Osteoblast (primary cell): ENCODE data around the gene AFF3. TPM values are rescaled to one million over a fixed set of nuclear protein-coding genes. Genes with fewer than 3 reads are reported as not detected.

Source experiments
- DNase-seq: peaks from one replicate; pipeline ENCODE4 v3.0.0; 2011; ENCODE audit warnings: low spot score, mixed read lengths; ENCODE audit not compliant: insufficient read length; ENCODE audit errors: missing footprints
- H2AFZ ChIP-seq: 2 replicates; pipeline ENCODE4 v1.6.0; 2011; ENCODE audit warnings: mild to moderate bottlenecking, low read length
- H3K27ac ChIP-seq: 2 replicates; pipeline ENCODE4 v1.5.1; 2011; ENCODE audit warnings: mild to moderate bottlenecking, low read depth, low read length, moderate library complexity
- H3K27me3 ChIP-seq: 2 replicates; pipeline ENCODE4 v1.6.0; 2012; ENCODE audit warnings: mild to moderate bottlenecking, control low read depth, inconsistent platforms, low read length, moderate library complexity; ENCODE audit not compliant: insufficient read depth
- H3K36me3 ChIP-seq: 2 replicates; pipeline ENCODE4 v1.5.1; 2011; ENCODE audit warnings: mild to moderate bottlenecking, low read length, control low read depth, moderate library complexity; ENCODE audit not compliant: insufficient read depth
- H3K4me1 ChIP-seq: 2 replicates; pipeline ENCODE4 v1.5.1; 2011; ENCODE audit warnings: mild to moderate bottlenecking, low read length, control low read depth, moderate library complexity; ENCODE audit not compliant: insufficient read depth
- H3K4me2 ChIP-seq: 2 replicates; pipeline ENCODE4 v1.6.0; 2011; ENCODE audit warnings: mild to moderate bottlenecking, low read length; ENCODE audit not compliant: insufficient read depth
- H3K4me3 ChIP-seq: fragments of 200-600 bp; sonication (generic); 3 replicates; pipeline ENCODE4 v1.5.1; 2012; ENCODE audit warnings: mild to moderate bottlenecking, low read length, inconsistent platforms; ENCODE audit not compliant: insufficient read depth
- H3K79me2 ChIP-seq: 2 replicates; pipeline ENCODE4 v1.6.0; 2012; ENCODE audit warnings: mild to moderate bottlenecking, low read length, control low read depth, inconsistent platforms; ENCODE audit not compliant: insufficient read depth
- H3K9me3 ChIP-seq: 2 replicates; pipeline ENCODE4 v1.5.1; 2011; ENCODE audit warnings: low read depth, low read length, control low read depth
- H4K20me1 ChIP-seq: 2 replicates; pipeline ENCODE4 v1.6.0; 2012; ENCODE audit warnings: mild to moderate bottlenecking, low read length, control low read depth; ENCODE audit not compliant: insufficient read depth
- CTCF ChIP-seq: IDR thresholded peaks from 2 replicates; pipeline ENCODE4 v1.5.1; 2011; ENCODE audit warnings: mild to moderate bottlenecking, low read depth, low read length, moderate library complexity; ENCODE audit errors: extremely low read depth
- total RNA-seq: library from RNA; depleted of rRNA; stranded (reverse); fragments of >200 nt; gene quantifications from 2 replicates; pipeline ENCODE4 v1.2.3, GENCODE V29; 2012

Gene AFF3
- total RNA-seq, 1 donor: 4.3 TPM

- H3K9me3 ChIP-seq: no peaks in the 10 kb centered on the region
- no peaks in the 10 kb centered on the region for H3K27me3 ChIP-seq
- no peaks in the 10 kb centered on the region for H4K20me1 ChIP-seq
- no peak overlapping the region for H3K27ac ChIP-seq
- no peaks in the 10 kb centered on the region for H3K36me3 ChIP-seq
- no peak overlapping the region for H3K4me2 ChIP-seq
- H3K4me1 ChIP-seq: no peaks in the 10 kb centered on the region
- no peak for TF ChIP-seq CTCF
- no peak overlapping the region for H3K4me3 ChIP-seq
- no peak for DNase-seq
- no peak overlapping the region for H2AFZ ChIP-seq
- no peaks in the 10 kb centered on the region for H3K79me2 ChIP-seq
Observed at GRCh38 chr2:99956232-99957030, 186.0 kb downstream of the AFF3 start.

- Histone ChIP-seq H3K4me3 (no peak overlapping the region), H3K27ac (no peak overlapping the region), H2AFZ (no peak overlapping the region), H3K36me3 (no peaks in the 10 kb centered on the region), H3K27me3 (no peaks in the 10 kb centered on the region), H3K9me3 (no peaks in the 10 kb centered on the region), H3K4me2 (no peak overlapping the region), H3K4me1 (no peaks in the 10 kb centered on the region), H3K79me2 (no peaks in the 10 kb centered on the region), H4K20me1 (no peaks in the 10 kb centered on the region)
- no peak for DNase-seq
- no peak for TF ChIP-seq CTCF
Observed at GRCh38 chr2:99953750-99954149, 188.6 kb downstream of the AFF3 start.

GRCh38 chr2:99949963-99950362 lies 192.4 kb downstream of the AFF3 start:
- H3K36me3 ChIP-seq: no peaks in the 10 kb centered on the region
- H2AFZ ChIP-seq: no peak overlapping the region
- H3K79me2 ChIP-seq: no peaks in the 10 kb centered on the region
- no peak overlapping the region for H3K4me2 ChIP-seq
- no peaks in the 10 kb centered on the region for H3K9me3 ChIP-seq
- no peak for TF ChIP-seq CTCF
- no peak overlapping the region for H3K27ac ChIP-seq
- DNase-seq: no peak
- H4K20me1 ChIP-seq: no peaks in the 10 kb centered on the region
- no peaks in the 10 kb centered on the region for H3K4me1 ChIP-seq
- H3K4me3 ChIP-seq: no peak overlapping the region
- no peaks in the 10 kb centered on the region for H3K27me3 ChIP-seq

- H3K27ac ChIP-seq: no peak overlapping the region
- no peak overlapping the region for H3K4me3 ChIP-seq
- no peaks in the 10 kb centered on the region for H3K79me2 ChIP-seq
- no peaks in the 10 kb centered on the region for H4K20me1 ChIP-seq
- no peak for DNase-seq
- H3K4me2 ChIP-seq: no peak overlapping the region
- H3K9me3 ChIP-seq: no peaks in the 10 kb centered on the region
- H2AFZ ChIP-seq: no peak overlapping the region
- no peaks in the 10 kb centered on the region for H3K4me1 ChIP-seq
- no peaks in the 10 kb centered on the region for H3K27me3 ChIP-seq
- no peaks in the 10 kb centered on the region for H3K36me3 ChIP-seq
- TF ChIP-seq CTCF: no peak
Observed at GRCh38 chr2:99949530-99949929, 192.9 kb downstream of the AFF3 start.
